Activated B cell treated with CpG ODN at 0.5 μM for 24 hours (primary cell): ENCODE measurements around the gene PRDX4. TPM values are rescaled to one million over a fixed set of nuclear protein-coding genes. Genes with fewer than 3 reads are reported as not detected.
A peak's percentile ranks its signal among the peaks of the same experiment; 100 is the strongest.
"Not testable (repeated sequence)": the region's sequence is repeated elsewhere in the genome, so short reads cannot be mapped to it uniquely, and the experiment has no call there.

ENCODE experiments used
- ATAC-seq: fragments of 200-7000 bp; cut with Tn5 transposase; one replicate; pipeline ENCODE4 v1.10.0; 2021; ENCODE audit warnings: low read depth, mild to moderate bottlenecking, moderate library complexity
- CTCF ChIA-PET: fragments of 350-600 bp; sonication (Branson Sonifier 250); formaldehyde crosslinking; loops from one replicate; lab custom pipeline; 2021; ENCODE audit warnings: antibody characterized with exemption; lab: Charles Lee
- POLR2A ChIA-PET: fragments of 350-600 bp; sonication (Branson Sonifier 250); formaldehyde crosslinking; loops from one replicate; lab custom pipeline; 2021; ENCODE audit warnings: antibody characterized with exemption; lab: Charles Lee
- DNase-seq: peaks from one replicate; pipeline ENCODE4 v3.0.0; 2022
- H3K27ac Mint-ChIP-seq: one replicate; pipeline ENCODE4 v1.8.0; 2020; ENCODE audit warnings: mixed read lengths
- H3K27me3 Mint-ChIP-seq: one replicate; pipeline ENCODE4 v1.8.0; 2021; ENCODE audit warnings: mixed read lengths
- H3K36me3 Mint-ChIP-seq: one replicate; pipeline ENCODE4 v1.8.0; 2021; ENCODE audit warnings: low read depth, mixed read lengths
- H3K4me1 Mint-ChIP-seq: one replicate; pipeline ENCODE4 v1.8.0; 2021; ENCODE audit warnings: mixed read lengths
- H3K4me3 Mint-ChIP-seq: one replicate; pipeline ENCODE4 v1.8.0; 2020; ENCODE audit warnings: mild to moderate bottlenecking, mixed read lengths
- H3K9me3 Mint-ChIP-seq: one replicate; pipeline ENCODE4 v1.8.0; 2020; ENCODE audit warnings: mixed read lengths
- CTCF ChIP-seq: fragments of 200-600 bp; IDR thresholded peaks from one replicate; pipeline ENCODE4 v1.8.0; 2022; ENCODE audit warnings: antibody characterized with exemption, mild to moderate bottlenecking
- intact Hi-C: fragments of 100-400 bp; cut with micrococcal nuclease; formaldehyde crosslinking; loops from one replicate; pipeline ENCODE4 v1.15.1; 2024
- total RNA-seq: library from RNA; stranded (reverse); gene quantifications from 2 replicates; pipeline ENCODE4 v1.2.3, GENCODE V29; 2022

Gene PRDX4
- total RNA-seq, 1 donor from 2014 or later, result 29.2 TPM

- H3K4me3 Mint-ChIP-seq, result peak overlapping the region; percentile 84
- H3K9me3 Mint-ChIP-seq, result no peaks in the 10 kb centered on the region
- intact Hi-C loops, result loop anchor here (10.0 kb wide), 3 partner anchors 356 to 796 kb away; partner anchors contain the start of genes KLHL15, PDK3 and ZFX
- peak overlapping the region; percentile 91 for H3K27ac Mint-ChIP-seq
- peaks cover 18% of the 10 kb centered on the region for H3K4me1 Mint-ChIP-seq
- ATAC-seq (no peak), DNase-seq (no peak)
- ChIA-PET CTCF (no interaction called here), POLR2A (interaction anchor here (1.1 to 1.8 kb wide), 2 partner anchors 26 to 386 kb away, joined by 3 to 13 read pairs; partner anchors contain the start of gene EIF2S3)
- H3K36me3 Mint-ChIP-seq, result peaks cover 16% of the 10 kb centered on the region
- TF ChIP-seq CTCF, result no peak
- H3K27me3 Mint-ChIP-seq, result no peaks in the 10 kb centered on the region
Observed at GRCh38 chrX:23668335-23668734, 1.0 kb downstream of the PRDX4 start.

GRCh38 chrX:23670528-23670927 lies 3.2 kb downstream of the PRDX4 start:
- CTCF ChIA-PET, result no interaction called here
- Mint-ChIP-seq H3K36me3 (peaks cover 23% of the 10 kb centered on the region), H3K4me1 (peaks cover 18% of the 10 kb centered on the region), H3K27ac (no peak overlapping the region), H3K9me3 (no peaks in the 10 kb centered on the region), H3K4me3 (no peak overlapping the region), H3K27me3 (no peaks in the 10 kb centered on the region)
- DNase-seq (no peak), ATAC-seq (no peak)
- intact Hi-C loops, result no loop called here
- TF ChIP-seq CTCF, result no peak
- POLR2A ChIA-PET, result no interaction called here

GRCh38 chrX:23673108-23673507 lies 5.8 kb downstream of the PRDX4 start:
- no peak overlapping the region for H3K27ac Mint-ChIP-seq
- intact Hi-C loops, result no loop called here
- H3K9me3 Mint-ChIP-seq, result no peaks in the 10 kb centered on the region
- no peak for ATAC-seq
- no peak overlapping the region for H3K4me3 Mint-ChIP-seq
- ChIA-PET POLR2A (no interaction called here), CTCF (no interaction called here)
- no peak for TF ChIP-seq CTCF
- H3K4me1 Mint-ChIP-seq, result peaks cover 6% of the 10 kb centered on the region
- H3K36me3 Mint-ChIP-seq, result peaks cover 35% of the 10 kb centered on the region
- DNase-seq, result no peak
- no peaks in the 10 kb centered on the region for H3K27me3 Mint-ChIP-seq

- not testable (repeated sequence) for H3K4me3 Mint-ChIP-seq
Observed at GRCh38 chrX:23676486-23676885, 9.2 kb downstream of the PRDX4 start.

GRCh38 chrX:23692166-23692565 lies 24.9 kb downstream of the PRDX4 start:
- H3K36me3 Mint-ChIP-seq, result peaks cover 2% of the 10 kb centered on the region
- ATAC-seq (no peak), DNase-seq (no peak)
- POLR2A ChIA-PET, result interaction anchor here (0.5 kb wide), 1 partner anchor 209 kb away, joined by 3 read pairs; no protein-coding TSS in a partner anchor
- TF ChIP-seq CTCF, result no peak
- intact Hi-C loops, result loop anchor here (10.0 kb wide), 3 partner anchors 363 to 553 kb away; partner anchors contain the start of gene EIF2S3
- H3K27ac Mint-ChIP-seq, result no peak overlapping the region
- no peak overlapping the region for H3K4me3 Mint-ChIP-seq
- CTCF ChIA-PET, result interaction anchor here (6.8 kb wide), 1 partner anchor 210 kb away, joined by 79 read pairs; no protein-coding TSS in a partner anchor
- H3K9me3 Mint-ChIP-seq, result no peaks in the 10 kb centered on the region
- H3K4me1 Mint-ChIP-seq, result no peaks in the 10 kb centered on the region
- H3K27me3 Mint-ChIP-seq, result no peaks in the 10 kb centered on the region

More at GRCh38 chrX:23676486-23676885, 9.2 kb downstream of the PRDX4 start:
- CTCF ChIA-PET, H3K27me3 Mint-ChIP-seq, intact Hi-C loops, H3K27ac Mint-ChIP-seq, ATAC-seq, DNase-seq, H3K9me3 Mint-ChIP-seq, H3K4me1 Mint-ChIP-seq: not testable (repeated sequence)
- POLR2A ChIA-PET, result interaction anchor here (0.6 kb wide), 1 partner anchor 9 kb away, joined by 5 read pairs; the partner anchor contains the start of gene PRDX4
- peaks cover 42% of the 10 kb centered on the region for H3K36me3 Mint-ChIP-seq
